GM21526 (cell line): Measurements from ENCODE around the gene DSC3.

Experiments used
- ATAC-seq: cut with Tn5 transposase; IDR thresholded peaks from one replicate; pipeline ENCODE4 v1.9.1; 2021; ENCODE audit warnings: moderate library complexity; ENCODE audit not compliant: unreplicated experiment, low FRiP score

Gene DSC3

DNA sequence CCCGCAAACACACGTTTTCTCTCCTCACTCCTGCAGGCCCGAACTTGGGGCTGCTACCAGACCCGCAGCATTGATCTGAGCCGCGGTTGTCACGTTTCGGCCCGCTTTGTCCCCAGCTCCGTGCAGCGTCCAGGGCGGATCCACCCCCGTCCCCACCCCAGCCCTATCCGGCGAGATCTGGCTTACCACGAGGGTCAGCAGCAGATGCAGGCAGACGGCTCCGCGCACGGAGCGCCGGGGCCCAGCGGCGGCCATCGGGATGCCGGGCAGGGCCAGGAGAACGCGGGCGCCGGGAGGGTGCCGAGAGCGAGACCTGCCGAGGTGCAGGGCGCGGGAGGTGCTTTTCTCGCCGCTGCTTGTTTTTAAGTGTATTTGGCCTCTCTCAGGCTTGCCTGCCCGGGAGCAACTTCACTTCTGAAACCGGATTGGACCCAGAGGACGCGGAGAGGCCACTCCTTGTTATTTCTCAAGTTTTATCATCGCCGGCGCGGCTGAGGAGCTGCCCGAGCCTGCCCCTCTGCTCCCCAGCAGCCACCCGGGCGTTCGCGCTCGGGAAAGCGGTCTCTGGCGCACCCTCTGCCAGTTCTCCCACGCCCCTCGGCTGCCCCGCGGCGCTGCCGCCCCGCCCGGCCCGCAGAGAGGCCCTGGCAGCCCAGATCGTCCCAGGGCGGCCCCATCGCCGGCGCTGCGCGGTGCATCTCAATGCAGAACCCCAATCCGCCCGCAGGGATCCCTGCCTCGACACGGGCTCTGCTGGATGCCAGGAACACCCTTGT, at the start of gene DSC3:
DSC3 (minus strand) TSS at position 337 of the 776 bp plus-strand sequence; CDS start at position 255, 82 bp downstream.
- no peak for ATAC-seq

DNA sequence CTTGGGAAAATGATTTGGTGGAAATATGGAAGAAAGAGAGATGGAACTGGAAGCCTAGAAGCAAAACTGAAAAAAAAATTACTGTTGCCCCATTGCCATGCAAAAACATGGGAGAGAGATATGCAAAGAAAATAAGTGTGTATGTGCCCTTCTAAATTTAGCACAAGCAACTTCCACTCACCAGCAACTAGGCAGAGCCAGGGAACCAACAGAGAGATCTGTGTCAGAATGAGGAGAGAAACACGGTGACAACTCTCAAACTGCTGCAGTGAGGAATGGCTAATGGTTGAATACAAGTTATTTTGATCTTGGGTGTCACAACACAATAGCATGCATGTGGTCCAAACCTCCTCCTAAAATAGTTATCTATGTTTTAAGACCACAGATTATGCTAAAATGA, 48.8 kb upstream of the DSC3 start:
- no peak for ATAC-seq

DNA sequence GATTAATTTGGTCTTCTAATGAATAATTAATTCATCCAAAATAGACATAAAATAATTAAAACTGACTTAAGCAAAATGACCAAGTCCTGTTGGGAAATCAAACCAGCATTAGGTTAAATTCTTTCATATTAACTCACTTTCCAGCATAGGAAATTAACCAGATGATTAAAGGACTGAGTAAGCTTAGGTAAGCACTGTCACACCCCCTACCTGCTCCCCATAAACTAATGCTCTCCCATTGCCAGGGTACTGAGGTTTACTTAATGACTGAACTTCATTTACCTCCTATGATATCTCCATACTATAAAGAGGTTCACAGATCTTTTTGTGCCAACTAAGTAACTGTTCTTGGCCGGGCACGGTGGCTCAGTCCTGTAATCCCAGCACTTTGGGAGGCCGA, 46.0 kb upstream of the DSC3 start:
- no peak for ATAC-seq

DNA sequence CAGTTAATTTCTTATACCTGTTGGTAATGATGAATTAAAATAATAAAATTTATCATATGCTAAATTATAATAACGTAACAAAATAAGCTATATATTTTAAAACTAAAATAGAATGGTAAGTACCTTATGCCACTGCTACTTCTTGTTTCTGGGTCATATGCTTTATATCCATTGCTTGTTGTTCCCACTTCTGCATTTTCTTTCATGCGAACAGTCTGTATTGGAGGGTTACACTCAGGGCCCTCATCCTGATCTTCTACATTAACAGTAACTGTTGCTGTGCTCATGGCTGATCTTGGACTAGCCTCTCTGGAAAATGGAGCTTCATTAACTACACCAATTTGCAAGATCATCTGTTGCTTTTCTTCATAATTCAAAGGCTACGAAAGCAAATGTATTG, 37.4 kb upstream of the DSC3 start:
- no peak for ATAC-seq

DNA sequence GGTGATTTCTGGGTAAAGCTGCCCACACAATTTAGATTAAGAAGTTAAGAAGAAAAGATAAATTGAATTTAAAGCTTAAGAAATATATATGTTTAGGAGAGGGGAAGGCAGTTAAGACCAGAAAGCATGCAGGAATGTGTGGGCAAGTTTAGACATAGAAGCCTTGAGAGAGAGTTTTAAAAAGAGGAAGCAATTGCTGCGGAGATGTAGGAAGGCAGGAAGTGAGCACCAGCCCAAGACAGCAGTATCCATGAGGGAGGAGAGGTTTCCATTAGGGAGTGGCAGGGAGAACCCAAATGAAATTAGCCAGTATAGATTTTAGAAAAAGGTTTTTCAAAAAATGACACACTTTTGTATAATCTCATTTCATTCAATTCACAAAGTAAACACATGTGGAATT, 35.3 kb upstream of the DSC3 start:
- no peak for ATAC-seq

DNA sequence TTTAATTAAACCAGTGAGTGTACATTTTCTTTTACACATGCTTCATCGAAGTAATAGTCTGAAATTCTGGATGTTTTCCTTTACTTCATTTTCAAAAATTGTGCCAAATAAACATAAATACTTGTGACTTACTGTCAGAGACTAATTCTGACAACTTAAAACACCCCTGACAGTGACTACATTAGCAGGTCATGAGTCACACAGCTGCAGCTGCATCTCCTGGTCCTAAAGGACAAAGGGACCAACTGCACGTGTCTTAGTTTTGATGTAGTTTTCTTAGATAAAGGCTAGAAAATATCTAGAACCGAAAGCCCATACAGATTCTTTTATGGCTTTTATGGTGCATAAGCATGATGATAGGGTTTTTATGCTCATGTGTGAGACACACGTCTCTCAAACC, 29.6 kb upstream of the DSC3 start:
- no peak for ATAC-seq

DNA sequence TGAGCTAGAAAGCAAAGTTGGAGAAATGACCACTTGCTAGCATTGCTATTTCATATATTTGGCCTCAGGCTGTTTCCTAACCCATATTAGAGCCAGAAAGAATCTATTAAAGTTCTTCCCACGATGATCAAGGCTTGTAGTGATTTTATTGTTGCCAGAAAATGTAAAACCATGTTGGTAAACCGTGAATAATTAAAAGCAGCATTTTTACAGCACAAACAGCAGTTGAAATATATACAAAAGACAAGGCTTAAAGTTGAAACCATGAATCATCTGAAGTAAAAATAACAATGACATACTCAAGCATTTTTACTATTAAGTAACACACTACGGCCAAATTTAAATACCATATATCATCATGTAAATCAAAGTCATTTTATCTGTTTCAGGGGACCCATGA, 27.7 kb upstream of the DSC3 start:
- no peak for ATAC-seq

DNA sequence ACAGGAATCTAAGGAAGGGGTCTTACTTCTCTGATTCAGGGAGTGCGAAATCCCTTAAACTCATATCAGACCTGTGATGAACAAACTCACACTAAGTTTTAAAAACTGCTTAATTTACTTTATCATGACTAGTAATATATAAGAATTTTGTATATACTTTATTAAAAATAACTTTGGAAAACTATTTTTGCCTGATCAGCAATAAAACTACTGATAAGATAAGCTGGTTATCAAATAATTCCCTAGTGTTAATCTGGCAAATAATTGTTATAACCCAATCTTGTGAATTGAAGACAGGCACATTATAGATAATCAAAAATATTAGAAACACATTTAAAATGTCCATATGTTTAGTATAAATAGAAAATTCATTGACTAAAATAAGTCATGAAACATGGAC, 23.7 kb upstream of the DSC3 start:
- ATAC-seq: no peak

DNA sequence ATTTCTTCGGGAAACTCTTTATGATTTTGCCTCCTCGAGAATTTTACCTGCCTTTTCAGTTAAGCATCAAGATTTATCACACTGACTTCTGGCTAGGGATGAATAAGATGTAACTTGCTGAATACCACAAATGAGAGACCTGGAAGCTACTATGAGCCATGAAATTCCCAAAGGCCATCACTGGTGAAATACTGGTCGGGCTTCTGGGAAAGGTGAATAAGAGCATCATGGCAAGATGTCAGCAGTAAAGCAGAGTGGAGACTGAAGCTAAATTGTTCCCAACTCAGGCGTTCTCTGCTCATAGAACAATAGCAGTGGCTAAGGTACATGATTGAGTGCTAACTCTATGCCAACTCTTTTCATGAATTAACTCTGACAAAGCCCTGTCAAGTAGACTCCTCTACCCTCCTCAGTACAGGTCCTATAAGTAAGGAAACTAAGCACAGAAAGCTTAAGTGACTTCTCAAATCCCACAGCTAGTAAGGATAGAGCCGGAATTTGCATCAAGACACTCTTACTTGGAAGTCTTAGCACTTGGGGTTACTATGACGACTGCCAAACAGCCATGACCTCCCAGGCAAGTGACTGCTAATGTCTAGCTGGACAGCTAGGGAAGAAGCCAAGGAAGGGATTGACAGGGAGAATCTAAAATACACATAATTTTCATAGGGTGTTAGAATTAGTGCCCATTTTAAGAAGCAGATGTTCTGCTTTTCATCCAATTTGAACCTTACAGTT, 22.7 kb upstream of the DSC3 start:
- ATAC-seq: no peak

DNA sequence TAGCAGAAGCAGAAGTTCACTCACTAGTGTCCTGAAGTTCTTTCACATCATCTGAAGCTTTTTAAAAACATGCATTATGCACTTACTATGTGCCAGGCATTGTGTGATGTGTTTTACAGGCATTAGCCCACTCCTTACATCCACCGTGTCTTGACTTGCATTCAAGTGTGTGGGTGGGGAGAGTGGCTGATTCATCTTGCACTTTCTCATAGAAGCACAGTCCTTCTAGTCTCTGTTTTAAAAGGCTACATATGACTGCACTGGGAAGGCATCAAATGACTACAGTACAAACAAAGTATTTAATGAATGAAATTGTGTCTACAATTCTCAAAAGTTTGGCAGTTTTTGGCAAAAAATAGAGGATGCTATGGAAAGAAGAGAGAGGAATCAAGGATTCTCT, 21.6 kb upstream of the DSC3 start:
- ATAC-seq: no peak

DNA sequence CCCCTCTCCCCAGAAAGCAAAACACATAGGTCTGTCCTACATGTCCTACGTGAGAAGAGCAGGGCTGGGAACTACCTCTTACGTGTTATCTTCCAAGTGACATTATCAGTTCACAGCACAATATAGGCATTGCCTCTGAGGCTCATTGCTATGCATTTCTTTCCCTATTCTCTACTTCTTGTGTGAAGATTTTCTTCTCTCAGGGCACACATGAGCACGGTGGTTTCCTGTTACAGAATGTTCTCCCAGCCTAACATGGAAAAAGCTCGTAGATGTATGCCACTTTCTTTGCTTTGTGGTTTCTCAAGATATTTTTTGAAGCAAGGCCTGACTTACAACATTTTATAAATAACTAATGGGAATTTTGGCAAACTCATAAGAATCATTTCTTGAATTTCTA, 19.4 kb upstream of the DSC3 start:
- ATAC-seq: no peak

DNA sequence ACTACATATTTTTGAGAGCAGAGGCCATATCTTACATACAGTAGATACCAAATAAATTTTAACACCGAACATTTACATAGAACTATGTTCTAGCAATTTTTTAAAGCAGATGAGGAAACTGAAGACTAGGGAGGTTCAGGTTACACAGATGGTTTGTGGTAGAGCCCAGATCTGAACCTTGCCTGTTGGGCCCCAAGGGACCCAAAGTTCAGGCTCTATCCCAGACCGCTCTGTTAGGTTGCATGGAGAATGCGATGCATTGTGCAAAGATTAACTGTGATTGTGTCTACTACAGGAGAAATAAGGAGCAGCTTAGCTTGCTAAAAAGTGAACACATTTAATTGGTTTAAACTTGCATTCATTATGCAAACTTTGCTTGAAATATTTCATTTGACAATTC, 16.4 kb upstream of the DSC3 start:
- ATAC-seq: no peak

DNA sequence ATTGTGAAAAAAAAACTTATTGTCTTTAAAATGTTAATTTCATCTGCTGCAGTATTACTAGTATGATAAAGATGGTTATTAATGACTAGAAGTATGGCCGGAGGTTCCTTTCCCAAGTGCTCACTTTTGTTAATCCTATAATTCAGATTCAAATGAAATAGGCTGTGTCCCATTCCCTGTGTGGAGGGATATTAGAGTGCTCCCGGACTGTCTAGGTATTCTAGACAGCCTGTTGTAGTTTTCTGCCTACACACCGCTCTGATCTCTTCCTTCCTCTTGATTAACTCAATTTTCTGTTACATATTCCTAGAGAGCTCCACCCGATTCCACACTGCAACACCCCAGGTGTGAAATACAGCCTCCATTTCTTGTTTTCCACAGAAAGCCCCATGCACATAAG, 15.4 kb upstream of the DSC3 start:
- ATAC-seq: no peak

DNA sequence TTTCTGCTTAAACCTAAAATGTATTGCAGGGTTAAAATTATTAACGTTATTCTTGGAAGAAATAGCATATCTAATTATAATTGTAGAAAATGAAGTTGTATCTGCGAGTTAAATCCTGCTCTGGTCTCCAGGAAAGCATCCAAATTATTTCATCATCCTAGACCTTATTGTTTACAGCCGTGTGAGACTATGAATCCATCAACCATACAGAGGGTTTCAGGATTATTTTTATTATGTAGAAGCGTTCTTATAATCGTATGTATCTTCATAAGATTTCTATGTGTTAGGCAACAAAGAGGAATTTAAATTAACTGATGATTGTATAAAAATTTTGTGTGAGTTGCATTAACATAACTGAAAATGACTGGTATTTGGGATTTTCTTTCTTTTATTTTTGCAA, 14.5 kb upstream of the DSC3 start:
- no peak for ATAC-seq

DNA sequence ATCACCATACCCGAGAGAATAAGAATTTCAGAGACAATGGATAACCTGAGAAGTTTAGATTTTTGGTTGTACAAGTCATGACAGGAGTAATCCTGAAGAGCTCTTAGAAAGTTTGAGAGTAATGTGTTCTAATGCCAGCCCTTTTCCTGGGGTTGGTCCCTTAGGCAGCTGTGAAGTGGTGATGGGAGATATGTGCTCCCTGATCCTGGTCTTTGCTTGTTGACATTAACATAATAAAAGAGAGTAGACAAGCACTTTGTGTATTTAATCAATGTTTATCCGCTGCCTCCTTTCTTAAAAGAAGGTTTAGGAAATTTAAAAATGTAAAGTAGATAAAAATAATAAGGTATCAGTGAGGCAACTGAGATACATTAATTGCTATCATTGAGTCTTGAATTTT, 13.8 kb upstream of the DSC3 start:
- ATAC-seq: no peak

DNA sequence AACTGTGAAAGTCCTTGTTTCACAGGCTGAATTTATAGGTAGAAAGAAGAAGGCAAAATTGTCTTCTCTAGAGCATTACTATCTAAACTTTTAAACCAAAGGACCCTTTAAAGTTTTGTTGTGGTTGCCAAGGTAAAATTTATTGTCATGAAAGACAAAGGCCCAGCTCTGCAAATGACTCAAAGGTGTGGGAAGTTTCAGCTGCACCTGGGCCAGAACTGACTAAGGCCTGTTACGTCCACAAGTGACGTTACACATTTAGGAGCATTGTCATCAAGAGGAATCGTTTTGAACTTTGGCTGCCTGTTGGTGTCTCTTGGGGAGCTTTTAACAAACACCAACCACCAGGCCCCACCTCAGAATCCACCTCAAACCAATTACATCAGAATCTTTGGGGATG, 8.1 kb upstream of the DSC3 start:
- ATAC-seq: no peak

DNA sequence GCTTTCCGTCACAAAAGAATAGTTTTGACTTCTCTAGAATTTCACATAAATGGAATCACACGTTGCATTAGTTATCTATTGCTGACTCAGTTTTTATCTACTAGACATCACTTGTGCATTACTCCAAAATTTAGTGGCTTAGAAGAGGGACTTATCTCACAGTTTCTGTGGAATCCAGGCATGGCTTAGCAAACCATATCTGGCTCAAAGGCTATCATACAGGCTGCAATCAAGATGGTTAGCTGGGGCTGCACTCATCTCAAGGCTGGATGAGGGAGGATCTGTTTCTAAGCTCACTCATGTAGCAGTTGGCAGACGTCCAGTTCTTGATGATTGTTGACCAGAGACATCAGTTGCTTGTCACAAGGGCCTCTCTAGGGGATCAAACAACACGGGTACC, 6.6 kb upstream of the DSC3 start:
- no peak for ATAC-seq

DNA sequence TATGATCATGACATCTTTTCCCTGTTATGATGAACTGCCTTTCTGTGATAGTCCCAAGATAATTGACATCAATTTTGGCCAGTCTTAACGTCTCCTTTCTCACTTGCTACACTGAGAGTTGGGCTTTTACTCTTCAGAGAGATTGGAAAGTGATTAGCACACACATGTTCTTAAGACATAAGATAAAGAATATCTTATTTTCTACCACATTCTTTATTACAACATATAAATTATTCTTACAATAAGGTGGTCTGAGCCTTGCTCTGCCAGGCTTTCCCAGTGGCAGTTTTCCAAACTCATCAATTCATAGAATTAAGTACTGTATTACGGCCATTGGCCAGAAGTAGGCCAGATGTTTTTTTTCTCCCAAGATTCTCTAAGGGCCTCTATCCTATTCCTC, 5.7 kb upstream of the DSC3 start:
- no peak for ATAC-seq

DNA sequence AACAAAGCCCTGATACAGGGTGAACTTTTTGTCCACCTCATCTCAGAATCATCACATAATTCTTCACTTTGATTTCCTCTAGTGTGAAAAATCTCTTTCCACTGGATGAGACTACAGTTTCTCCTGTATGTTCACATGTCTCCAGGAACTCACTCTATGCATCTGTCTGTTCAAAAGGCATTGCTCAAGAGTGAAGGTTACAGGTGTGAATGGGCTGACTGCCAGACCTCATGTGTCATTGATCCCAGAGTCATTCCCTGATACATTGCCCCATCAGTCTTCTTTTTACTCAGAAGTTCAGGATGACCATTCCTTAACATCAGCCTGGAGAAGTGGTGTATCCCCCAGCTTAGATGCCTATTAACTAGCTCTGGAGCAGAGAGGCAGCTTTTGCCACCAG, 4.4 kb upstream of the DSC3 start:
- ATAC-seq: no peak

DNA sequence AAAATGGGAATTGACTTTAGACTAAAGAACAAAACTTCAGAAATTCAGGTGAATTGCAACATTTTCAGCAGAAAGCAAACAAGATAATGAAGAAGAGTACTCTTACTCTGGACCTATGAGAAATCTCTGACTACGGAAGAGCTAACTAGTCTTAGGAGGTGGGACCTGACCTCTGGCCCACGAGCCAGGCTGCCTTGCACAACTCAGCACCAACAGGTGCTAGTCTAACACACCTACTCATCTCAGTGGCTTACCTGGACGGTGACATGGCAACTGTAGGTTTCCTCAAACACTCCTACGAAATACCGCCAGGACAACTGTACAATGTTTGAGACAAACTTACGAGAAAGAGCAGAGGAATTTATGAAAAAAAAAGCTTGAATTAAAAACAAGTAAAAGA, 3.1 kb upstream of the DSC3 start:
- no peak for ATAC-seq

DNA sequence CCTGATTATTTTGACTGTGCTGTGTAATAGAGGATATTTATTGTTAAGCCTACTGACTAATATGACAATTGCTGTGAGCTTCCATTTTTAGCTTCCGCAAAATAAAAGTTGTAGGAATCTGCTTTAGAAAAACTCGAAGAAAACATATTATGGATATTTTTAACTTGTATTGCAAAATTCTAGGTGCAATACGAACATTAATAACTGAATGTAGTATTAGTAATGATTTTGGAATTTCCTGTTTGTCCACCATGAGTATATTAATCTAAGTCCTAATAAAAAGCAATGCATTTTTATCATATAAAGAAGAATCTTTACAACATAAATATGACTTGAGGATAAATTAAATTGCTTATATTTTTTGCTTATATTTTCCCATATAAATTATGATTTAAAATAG, 2.4 kb upstream of the DSC3 start:
- no peak for ATAC-seq

DNA sequence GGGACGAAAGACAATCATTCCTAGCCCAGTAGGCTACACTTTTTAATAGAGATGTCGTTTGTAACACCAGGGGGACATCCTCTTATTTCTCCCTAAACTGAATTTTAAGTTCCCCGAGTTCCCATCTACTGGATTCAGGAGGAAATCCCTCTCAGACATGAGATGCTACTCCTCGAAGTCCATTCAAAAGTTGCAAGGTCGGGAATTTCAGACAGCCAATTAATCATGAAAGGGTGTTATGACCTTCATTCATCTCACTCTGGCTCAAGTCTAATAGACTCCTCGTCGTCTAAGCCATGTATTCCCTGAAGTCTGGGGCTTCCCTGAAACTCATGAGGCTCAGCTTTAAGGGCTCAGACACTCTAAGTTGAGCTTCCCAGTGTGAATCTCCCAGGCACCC, 1.2 kb upstream of the DSC3 start:
- no peak for ATAC-seq
